ENCODE measurements around the gene TFCP2. TPM values are rescaled to one million over a fixed set of nuclear protein-coding genes. Genes with fewer than 3 reads are reported as not detected.
"Not testable (repeated sequence)": the region's sequence is repeated elsewhere in the genome, so short reads cannot be mapped to it uniquely, and the experiment has no call there.

Gene TFCP2, protein sequence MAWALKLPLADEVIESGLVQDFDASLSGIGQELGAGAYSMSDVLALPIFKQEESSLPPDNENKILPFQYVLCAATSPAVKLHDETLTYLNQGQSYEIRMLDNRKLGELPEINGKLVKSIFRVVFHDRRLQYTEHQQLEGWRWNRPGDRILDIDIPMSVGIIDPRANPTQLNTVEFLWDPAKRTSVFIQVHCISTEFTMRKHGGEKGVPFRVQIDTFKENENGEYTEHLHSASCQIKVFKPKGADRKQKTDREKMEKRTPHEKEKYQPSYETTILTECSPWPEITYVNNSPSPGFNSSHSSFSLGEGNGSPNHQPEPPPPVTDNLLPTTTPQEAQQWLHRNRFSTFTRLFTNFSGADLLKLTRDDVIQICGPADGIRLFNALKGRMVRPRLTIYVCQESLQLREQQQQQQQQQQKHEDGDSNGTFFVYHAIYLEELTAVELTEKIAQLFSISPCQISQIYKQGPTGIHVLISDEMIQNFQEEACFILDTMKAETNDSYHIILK
- 10 to 100 TPM; 26.0 to 28.4 TPM for total RNA-seq
- long read RNA-seq, transcript TFCP2-201 (15 exons, 3,546 nt), result major isoform, 8 of 22 reads
- long read RNA-seq, partial matches to known transcripts, result 3 of 22 reads
- long read RNA-seq, other reads (novel, unspliced or antisense), result 11 of 22 reads

DNA sequence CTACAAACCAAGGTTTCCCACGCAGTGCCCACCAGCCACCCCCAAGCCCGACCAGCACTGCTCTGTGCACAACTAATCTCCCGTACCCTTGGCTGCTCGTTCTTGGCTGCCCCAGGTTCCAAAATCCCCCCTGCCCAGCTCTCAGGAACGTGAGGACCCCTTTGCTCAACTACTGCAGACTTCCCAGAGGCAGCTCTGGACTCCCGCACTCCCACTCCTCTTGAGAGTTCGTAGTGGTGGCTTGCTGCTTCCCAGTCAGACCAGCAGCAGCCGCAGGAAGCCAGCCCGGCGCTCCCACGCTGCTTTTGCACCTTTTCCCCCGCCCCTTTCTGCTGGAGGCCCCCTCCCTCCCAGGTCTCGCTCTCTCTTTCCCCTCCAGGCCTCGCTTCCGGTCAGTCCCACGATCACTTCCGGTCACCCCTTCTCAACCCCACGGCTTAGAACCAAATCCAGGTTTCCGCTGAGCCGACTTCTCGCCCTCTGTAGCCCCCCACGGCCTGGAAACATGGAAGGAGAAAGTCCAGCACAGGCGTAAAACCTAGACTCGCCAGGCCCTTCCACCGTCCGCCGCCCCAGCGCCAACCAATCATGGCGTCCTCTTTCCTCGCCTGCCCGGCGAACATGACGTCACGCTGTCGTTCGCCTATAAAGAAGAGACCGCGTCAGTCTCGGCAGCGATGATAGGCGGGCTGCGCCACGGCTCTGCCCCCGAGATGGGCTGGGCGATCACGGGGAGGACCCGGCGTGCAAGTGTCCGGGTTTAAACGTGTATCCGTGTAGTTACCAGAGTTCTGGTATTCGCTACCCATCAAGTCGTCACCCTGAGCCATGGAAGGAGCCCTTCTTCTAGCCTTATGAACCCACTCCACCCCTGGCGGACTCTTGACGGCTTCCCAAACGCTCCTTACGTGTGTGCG is at the start of gene TFCP2:
TFCP2 (minus strand) TSS at position 621 of the 917 bp plus-strand sequence. CDS start 713 bp downstream, outside the sequence.
- DNase-seq, result peak; percentile 97 to 98
- peak; percentile 97 for ATAC-seq
- intact Hi-C loops (cut with DNase I, micrococcal nuclease), result no loop called here

DNA sequence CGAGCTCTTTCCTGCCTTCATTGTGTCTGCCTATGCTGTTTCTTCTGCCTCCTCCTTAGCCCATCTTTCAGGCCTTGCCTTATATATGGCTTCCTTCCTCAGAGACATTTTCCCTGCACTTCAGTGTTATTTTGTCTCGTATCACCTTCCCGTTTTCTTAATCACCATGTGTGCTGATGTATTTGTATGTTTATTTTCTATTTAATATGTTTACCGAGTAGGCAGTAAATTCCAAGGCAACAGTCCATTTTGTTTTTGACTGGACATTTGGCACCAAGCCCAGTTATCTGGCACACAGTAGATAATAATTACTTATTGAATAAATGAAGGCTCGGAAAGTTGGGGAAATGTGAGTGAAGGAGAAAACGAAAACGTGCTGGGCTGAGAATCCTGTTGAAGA is 49.5 kb upstream of the TFCP2 start:
- intact Hi-C loops (cut with DNase I, micrococcal nuclease), result no loop called here
- ATAC-seq (no peak), DNase-seq (no peak)

DNA sequence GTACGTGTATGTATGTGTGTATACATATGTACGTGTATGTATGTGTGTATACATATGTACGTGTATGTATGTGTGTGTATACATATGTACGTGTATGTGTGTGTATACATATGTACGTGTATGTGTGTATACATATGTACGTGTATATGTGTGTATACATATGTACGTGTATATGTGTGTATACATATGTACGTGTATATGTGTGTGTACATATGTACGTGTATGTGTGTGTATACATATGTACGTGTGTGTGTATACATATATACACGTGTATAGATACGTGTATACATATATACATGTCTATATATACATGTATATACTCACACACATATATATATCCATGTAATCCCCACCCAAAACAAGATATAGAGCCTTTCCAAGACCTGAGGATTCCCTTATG is 46.9 kb upstream of the TFCP2 start:
- DNase-seq; ATAC-seq; intact Hi-C loops (cut with DNase I, micrococcal nuclease): not testable (repeated sequence)

DNA sequence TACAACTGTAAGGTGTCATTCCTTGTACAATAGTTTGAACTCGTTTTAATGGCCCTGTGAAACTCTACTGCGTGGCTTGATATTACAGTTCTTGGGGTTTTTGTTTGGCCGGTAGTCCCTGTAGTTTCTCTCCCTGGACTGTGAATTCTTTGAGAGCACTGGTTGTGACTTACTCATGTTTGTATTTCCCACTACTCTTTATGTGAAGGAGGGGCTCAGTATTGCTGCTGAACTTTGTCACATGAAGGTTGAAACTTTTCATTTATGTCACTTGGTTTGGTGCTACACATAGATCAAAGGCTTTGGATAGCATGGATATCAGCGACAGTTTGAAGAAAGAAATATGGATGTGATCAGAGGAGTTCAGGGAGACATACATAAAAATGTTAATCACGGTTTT is 46.4 kb upstream of the TFCP2 start:
- intact Hi-C loops (cut with DNase I, micrococcal nuclease), result no loop called here
- peak; percentile 12 for ATAC-seq
- no peak for DNase-seq

DNA sequence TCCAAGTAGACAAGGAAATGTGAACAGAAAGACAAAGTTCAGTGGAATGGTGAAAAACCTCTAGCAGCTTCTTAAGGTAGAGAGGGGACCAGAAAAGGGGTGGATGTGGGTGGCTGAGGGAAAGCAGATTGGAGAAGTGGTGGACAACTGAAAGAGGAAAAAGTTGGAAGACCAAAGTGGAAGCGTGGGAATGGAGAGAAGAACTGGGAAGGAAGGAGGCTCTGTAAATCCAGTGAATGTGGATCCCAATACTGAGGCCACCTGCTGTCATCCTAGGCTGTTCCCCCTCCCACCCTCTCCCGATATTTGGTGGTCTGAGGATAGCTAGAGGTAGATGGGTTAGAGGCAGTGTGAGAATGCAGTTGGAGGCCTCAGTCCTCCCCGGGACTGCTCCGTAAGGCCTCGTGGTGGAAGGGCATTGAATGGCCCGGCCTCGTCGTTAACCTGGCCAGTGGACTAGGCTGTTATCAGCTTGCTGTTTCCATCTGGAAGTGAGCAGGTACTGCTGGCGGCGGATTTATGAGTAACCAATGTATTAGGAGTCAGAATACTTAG is 45.7 kb upstream of the TFCP2 start:
- intact Hi-C loops (cut with DNase I, micrococcal nuclease), result no loop called here
- DNase-seq (peak; percentile 32 to 38), ATAC-seq (peak; percentile 50)

DNA sequence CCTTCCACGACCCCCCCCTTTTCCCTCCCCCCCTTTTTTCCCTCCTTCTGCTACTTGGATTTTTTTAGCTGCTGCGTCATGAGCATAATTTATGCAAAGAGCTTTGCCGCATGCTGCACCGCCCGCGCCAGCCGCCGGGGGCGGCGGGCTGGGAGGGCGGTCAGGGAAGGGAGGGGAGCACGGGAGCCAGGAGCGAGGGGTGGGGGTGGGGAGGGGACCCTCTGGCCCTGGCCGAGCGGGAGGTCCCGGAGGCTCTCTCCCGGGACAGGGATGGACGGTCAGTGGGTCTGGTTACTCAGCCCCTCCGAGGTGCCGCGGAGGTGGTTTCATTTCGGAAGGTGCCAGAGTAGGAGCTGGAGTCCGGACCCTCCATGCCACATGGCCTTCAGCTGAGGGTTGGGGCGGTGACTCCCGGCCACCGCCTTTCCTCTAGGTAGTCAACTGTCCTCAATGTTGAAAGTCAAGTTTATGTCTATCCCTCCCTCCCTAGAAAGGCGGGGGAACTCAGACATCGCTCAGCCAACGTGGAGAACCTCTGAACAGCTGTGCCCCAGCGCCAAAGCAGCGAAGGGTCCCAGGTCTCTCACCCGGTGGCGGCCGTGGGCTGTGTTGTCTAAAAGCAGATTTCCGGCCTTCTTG is 45.2 kb upstream of the TFCP2 start, which contains the start of gene POU6F1:
POU6F1 (minus strand) TSS at position 95 of the 639 bp plus-strand sequence. CDS start 11,226 bp downstream, outside the sequence.
- intact Hi-C loops (cut with DNase I, micrococcal nuclease), result no loop called here
- ATAC-seq, result peak; percentile 88
- DNase-seq, result peak; percentile 65 to 75

DNA sequence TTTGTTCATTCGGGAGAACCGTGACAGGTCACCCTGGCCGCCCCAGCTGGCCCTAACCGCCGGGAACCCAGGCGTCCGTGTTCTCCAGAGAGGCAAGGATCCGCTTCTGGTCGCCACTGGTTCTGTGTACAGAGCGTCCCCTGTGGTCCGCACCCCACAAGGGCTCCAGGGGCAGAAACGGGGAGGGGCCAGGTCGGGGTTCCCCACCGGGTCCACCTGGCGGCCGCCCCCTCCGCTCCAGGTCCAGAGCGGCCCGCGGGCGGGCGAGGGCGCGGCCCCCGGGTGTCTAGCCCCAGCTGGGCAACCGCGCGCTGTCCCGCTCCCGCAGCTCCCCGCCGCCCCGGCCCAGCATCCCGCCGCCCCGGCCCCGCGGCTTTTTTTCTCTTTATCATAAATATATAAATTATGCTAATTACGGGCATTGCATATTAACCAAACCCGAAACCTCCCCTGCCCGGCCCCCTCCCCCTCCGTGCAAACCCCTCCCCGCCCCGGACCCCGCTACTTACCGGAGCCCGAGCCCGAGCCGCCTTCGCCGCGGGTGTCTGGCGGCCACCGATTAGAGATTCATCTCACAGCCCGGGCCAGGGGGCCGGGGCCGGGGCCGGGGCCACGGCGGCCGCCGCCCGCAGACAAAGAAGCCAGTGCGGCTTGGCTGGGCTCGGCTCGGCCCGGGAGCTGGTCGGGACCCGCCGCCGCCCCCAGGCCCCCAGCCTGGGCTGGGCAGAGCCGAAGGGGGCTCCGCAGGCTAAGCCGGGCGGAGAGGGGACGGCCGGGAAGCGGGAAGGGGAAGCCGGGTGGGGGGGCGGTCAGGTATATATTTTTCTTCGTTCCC is 44.4 kb upstream of the TFCP2 start:
- ATAC-seq (peak; percentile 46), DNase-seq (peak; percentile 61 to 74)
- intact Hi-C loops (cut with DNase I, micrococcal nuclease), result no loop called here

DNA sequence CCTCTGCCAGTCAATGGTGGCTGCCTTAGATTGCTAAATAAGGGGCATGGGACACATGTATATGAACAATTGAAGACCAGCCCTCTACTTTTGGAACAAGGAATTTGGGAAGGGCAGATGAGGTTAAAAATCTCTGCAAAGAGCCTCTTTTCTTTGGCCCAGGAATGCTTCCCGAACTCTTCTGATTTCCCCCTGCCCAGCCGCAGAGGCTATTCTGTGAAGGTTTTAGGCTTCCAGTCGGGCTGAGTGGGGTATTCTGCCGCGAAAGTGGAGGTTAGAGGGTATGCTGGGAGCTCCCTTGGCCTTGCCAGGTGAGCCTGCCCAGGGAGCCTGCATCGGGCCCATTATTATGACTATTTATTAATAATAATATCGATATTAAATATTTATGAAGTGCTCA is 43.7 kb upstream of the TFCP2 start:
- intact Hi-C loops (cut with DNase I, micrococcal nuclease), result no loop called here
- ATAC-seq (no peak), DNase-seq (no peak)

DNA sequence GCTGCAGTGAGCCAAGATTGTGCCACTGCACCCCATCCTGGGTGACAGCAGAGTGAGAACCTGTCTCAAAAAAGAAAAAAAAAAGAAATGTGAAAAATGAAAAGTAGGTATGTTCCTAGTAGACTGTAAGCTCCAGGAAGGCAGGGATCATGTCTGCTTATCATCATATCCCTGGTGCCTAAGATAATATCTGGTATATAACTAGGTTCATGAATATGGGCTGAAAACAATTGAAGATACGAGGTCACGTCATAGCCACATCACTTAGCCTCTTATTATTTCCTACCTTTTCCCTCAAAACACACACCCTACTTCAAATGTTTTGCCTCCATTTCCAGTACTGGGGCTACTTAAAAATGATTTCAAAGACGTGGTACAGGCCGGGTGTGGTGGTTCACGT is 42.0 kb upstream of the TFCP2 start:
- intact Hi-C loops (cut with DNase I, micrococcal nuclease), result no loop called here
- ATAC-seq (no peak), DNase-seq (no peak)

DNA sequence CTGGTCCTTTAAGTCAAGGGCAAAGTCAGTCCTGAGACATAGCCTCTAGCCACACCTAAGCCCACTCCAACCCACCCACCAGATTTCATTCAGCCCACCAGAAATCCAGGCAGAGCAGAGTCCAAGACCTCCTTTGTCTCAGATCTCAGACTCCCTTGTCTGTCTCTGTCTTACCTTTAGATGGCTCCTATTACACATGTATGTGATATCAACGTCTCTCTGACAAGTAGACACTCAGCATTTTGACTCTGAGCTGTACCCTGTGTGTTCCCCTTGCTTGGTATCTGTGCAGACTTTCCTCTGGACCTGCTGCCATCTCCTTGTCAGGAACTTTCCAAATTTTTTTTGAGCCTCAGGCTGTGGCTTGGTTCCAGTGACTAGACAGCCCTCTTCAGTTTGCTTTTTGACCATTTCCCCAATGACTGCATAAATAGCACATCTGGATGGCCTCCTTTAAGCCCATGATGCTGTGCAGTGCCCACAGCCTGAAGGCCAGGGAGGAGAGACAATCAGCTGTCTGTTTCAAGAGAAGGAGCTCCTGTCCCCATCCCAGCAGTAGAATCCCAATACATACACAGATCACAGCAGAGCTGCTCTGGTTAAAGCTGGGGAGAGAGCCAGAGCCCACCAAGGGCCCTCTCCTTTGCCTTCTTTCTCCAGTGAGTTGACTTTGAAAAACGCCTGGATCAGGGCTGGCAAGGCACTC is 37.9 kb upstream of the TFCP2 start:
- DNase-seq (no peak), ATAC-seq (no peak)
- intact Hi-C loops (cut with DNase I, micrococcal nuclease), result no loop called here

DNA sequence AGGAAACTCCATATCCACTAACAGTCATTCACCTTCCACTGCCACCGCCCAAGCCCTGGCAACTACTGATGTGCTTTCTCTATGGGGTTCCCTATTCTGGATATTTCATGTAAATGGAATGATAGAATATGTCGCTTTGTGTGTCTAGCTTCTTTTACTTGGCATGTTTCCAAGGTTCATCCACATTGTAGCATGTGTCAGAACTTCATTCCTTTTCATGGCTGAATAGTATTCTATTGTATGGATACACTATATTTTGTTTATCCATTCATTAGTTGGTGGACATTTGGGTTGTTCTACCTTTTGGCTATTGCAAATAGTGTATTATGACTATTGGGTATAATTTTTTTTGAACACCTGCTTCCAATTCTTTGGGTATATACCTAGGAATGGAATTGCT is 36.3 kb upstream of the TFCP2 start:
- DNase-seq (no peak), ATAC-seq (no peak)
- intact Hi-C loops (cut with DNase I, micrococcal nuclease), result no loop called here

DNA sequence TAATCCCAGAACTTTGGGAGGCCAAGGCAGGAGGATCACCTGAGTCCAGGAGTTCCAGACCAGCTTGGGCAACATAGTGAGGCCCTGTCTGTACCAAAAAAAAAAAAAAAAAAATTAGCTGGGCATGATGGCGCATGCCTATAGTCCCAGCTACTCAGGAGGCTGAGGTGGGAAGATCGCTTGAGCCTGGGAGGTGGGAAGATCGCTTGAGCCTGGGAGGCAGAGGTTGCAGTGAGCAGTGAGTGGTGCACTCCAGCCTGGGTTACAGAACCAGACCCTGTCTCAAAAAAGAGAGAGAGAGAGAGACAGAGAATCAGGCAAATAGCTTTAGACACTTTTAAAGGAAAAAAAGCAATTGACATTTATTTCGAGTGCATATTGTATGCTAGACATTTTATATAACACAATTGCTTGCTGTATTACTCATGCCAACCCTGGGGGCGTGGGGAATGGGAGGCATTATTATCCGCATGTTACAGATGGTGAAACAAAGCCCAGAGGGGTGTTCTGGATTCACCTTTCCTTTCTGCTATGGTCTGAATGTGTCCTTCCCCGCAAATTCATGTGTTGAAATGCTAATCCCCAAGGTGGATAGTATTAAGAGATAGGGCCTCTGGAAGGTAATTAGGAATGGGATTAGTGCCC is 35.2 kb upstream of the TFCP2 start:
- intact Hi-C loops (cut with DNase I, micrococcal nuclease), result no loop called here
- ATAC-seq (no peak), DNase-seq (no peak)

DNA sequence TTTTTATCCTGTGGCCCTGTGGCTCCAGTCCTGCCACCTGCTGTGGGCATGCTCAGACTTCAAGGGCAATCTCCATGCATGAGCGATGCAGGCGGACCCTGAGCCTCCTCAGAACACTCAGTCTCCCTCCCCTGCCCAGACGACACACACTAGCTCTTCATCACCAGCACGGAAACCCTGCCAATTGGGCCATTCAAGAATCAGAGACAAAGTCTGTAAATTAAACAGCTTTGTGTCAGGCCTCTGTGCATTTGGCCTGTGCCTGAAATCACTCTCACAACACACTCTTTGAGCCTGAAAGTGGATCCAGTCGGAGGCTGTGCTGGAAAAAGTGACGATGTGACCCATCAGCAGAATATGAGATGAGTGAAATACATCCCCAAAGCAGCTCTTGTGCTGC is 32.4 kb upstream of the TFCP2 start:
- ATAC-seq (no peak), DNase-seq (no peak)
- intact Hi-C loops (cut with DNase I, micrococcal nuclease), result no loop called here

DNA sequence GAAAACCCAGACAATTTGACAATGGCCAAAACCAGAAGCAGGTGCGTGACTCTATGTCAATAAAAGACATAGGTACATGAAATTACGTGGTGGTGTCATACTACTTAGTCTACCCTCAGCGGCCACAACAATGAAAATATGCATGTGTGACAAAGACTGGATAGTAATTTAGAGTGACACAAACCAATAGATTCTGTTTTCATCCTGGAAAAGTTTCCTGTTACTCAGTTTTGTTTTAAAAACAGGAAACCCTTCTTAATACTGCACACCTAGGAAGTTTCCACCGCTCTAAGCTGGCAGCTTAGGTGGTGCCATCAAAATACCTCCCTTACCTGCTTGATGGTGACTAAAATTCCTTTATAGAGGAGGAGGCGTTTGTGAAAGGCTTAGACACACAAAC is 29.8 kb upstream of the TFCP2 start:
- DNase-seq (no peak), ATAC-seq (no peak)
- intact Hi-C loops (cut with DNase I, micrococcal nuclease), result no loop called here

DNA sequence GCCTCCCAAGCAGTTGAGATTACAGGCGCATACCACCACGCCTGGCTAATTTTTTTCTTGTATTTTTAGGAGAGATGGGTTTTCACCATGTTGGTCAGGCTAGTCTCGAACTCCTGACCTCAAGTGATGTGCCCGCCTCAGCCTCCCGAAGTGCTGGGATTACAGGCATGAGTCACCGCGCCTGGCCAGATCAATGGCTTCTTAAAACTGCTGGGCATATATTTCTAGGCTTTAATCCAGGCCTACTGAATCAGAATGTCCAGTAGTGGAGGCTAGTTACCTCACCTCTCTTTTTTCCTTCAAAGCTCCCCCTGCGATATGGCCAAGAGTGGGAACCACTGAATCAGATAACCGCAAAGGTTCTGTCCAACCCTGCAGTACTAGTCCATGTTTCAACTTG is 27.9 kb upstream of the TFCP2 start:
- no peak for DNase-seq
- ATAC-seq, result no peak
- intact Hi-C loops (cut with DNase I, micrococcal nuclease), result no loop called here

DNA sequence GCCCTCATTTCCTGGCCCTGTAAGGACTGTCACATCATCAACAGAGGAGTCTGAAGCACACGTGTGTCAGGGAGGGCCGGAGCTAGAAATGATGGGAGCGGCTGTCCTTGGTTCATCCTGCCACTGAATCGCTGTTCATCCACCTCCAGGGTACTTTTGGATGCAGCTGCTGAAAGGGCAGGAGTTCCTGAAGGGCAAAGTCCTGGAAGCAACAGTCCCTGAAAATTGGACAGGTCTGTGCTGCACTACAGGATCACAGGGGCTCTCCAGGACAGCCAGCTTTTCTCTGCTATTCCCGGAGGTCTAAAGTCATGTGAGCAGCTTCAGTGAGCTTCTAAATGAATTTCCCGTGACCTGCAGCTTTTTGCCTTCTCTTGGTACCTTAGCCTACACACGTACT is 27.2 kb upstream of the TFCP2 start:
- no peak for DNase-seq
- no peak for ATAC-seq
- intact Hi-C loops (cut with DNase I, micrococcal nuclease), result no loop called here
